ENCODE results near the gene USP17L20. TPM values are rescaled to one million over a fixed set of nuclear protein-coding genes. Genes with fewer than 3 reads are reported as not detected.
"Not testable (repeated sequence)": the region's sequence is repeated elsewhere in the genome, so short reads cannot be mapped to it uniquely, and the experiment has no call there.

The USP17L20 gene
- total RNA-seq (2016; rRNA removed; fragmentation: Illumina TruSeq; extraction: Trizol) (not detected in 2 replicates), polyA plus RNA-seq (2011; rRNA removed) (not detected in 2 replicates), polyA minus RNA-seq (2011; rRNA and poly(A)+ RNA removed; ENCODE audit: low replicate concordance) (not detected in 2 replicates), Bru-seq, nascent RNA (not detected), BruChase-seq, experiment 1, labeled RNA remaining after a 6-hour chase (not detected), BruChase-seq, experiment 2, labeled RNA remaining after a 2-hour chase (not detected)
- total RNA-seq (2016; cell fraction: cytosol; rRNA removed; fragmentation: Illumina TruSeq; extraction: Trizol; ENCODE audit: low read depth), result not detected in 2 replicates
- not detected in 2 replicates for total RNA-seq (2016; cell fraction: insoluble cytoplasmic fraction; rRNA removed; fragmentation: Illumina TruSeq; extraction: Trizol)
- not detected in 2 replicates for total RNA-seq (2016; cell fraction: membrane; rRNA removed; fragmentation: Illumina TruSeq; extraction: Trizol)
- total RNA-seq (2016; cell fraction: nucleus; rRNA removed; fragmentation: Illumina TruSeq; extraction: Trizol), result not detected in 2 replicates
- polyA plus RNA-seq (2011; cell fraction: cytosol; rRNA removed), result not detected in 2 replicates
- not detected in 2 replicates for polyA plus RNA-seq (2011; cell fraction: nucleus; rRNA removed)
- polyA plus RNA-seq (2012), result not detected in 2 replicates
- not detected in 2 replicates for polyA plus RNA-seq (2016; cell fraction: cytosol; fragmentation: Illumina TruSeq; extraction: Trizol; ENCODE audit: low read depth)
- not detected in 2 replicates for polyA plus RNA-seq (2016; cell fraction: insoluble cytoplasmic fraction; fragmentation: Illumina TruSeq; extraction: Trizol; ENCODE audit: low read depth)
- not detected in 2 replicates for polyA plus RNA-seq (2016; cell fraction: membrane; fragmentation: Illumina TruSeq; extraction: Trizol; ENCODE audit: low read depth)
- polyA plus RNA-seq (2016; cell fraction: nucleus; fragmentation: Illumina TruSeq; extraction: Trizol; ENCODE audit: insufficient read depth, low read depth), result not detected in 2 replicates
- not detected in 2 replicates for polyA minus RNA-seq (2011; cell fraction: cytosol; rRNA and poly(A)+ RNA removed)
- not detected in 2 replicates for polyA minus RNA-seq (2011; cell fraction: nucleus; rRNA and poly(A)+ RNA removed)
- long read RNA-seq, experiment 1, result 0 reads
- long read RNA-seq, experiment 2, result 0 reads

DNA sequence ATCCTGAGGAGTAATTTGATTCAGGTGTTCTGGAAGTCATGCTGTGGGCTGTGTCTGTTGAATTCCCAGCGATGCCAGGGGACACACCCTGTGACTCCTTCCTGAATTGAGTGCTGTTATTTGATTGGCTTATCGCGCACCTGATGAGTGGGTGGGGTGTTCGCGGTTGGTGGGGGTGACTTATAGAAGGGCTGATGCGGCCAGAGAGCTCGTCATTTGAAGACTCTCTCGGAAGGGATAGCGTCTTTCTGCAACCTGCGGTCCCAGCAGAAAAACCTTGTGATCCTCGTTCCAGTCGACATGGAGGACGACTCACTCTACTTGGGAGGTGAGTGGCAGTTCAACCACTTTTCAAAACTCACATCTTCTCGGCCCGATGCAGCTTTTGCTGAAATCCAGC is at the start of gene USP17L20:
TSS of gene USP17L20 (plus strand) at position 301 of the 400 bp plus-strand sequence. CDS start at position 301, 0 bp downstream.
- H3K4me3 ChIP-seq (replicated peaks in 1 of 3; ENCODE audit: insufficient read depth in 1 of 3, low read depth in 2 of 3, low read length in 3 of 3); in situ Hi-C loops (cut with HindIII; ENCODE audit: extremely low pct_ligation_motif_present, low pct_unique_long_range_greater_than_20kb); ATAC-seq; intact Hi-C loops (cut with micrococcal nuclease; ENCODE audit: unreplicated experiment); BruUV-seq (replicated peaks); H3K27ac ChIP-seq (ENCODE audit: extremely low read length, insufficient read depth, low read length); CTCF ChIA-PET (ENCODE audit: low intra/inter-chr PET ratio, low total read pairs); H4K20me1 ChIP-seq (ENCODE audit: insufficient read depth, low read length); H3K9me3 ChIP-seq (ENCODE audit: low read length); H3K79me2 ChIP-seq (ENCODE audit: insufficient read depth, low read length); H2AFZ ChIP-seq (ENCODE audit: low read length); H3K36me3 ChIP-seq (replicated peaks in 1 of 2; ENCODE audit: control insufficient read depth in 1 of 2, insufficient read depth in 2 of 2, low read length in 2 of 2); H3K4me1 ChIP-seq (ENCODE audit: insufficient read depth, low read length); H3K27me3 ChIP-seq (ENCODE audit: control insufficient read depth in 1 of 2, insufficient read depth in 2 of 2, low read length in 2 of 2); FAIRE-seq; DNase-seq (ENCODE audit: low spot score); H3K9ac ChIP-seq (ENCODE audit: insufficient read depth, low read depth, low read length); H3K4me2 ChIP-seq (ENCODE audit: low read depth, low read length); POLR2A ChIA-PET: not testable (repeated sequence)
- WGBS (ENCODE audit: low lambda C conversion rate), result no CpG with 5 or more reads among the region's 15 CpGs

DNA sequence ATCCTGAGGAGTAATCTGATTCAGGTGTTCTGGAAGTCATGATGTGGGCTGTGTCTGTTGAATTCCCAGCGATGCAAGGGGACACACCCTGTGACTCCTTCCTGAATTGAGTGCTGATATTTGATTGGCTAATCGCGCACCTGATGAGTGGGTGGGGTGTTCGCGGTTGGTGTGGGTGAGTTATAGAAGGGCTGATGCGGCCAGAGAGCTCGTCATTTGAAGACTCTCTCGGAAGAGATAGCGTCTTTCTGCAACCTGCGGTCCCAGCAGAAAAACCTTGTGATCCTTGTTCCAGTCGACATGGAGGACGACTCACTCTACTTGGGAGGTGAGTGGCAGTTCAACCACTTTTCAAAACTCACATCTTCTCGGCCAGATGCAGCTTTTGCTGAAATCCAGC is 47.6 kb upstream of the USP17L20 start, which contains the start of gene USP17L10:
TSS of gene USP17L10 (plus strand) at position 301 of the 400 bp plus-strand sequence. CDS start at position 301, 0 bp downstream.
- FAIRE-seq; POLR2A ChIA-PET; H3K4me3 ChIP-seq (replicated peaks in 1 of 3; ENCODE audit: insufficient read depth in 1 of 3, low read depth in 2 of 3, low read length in 3 of 3); H3K4me1 ChIP-seq (ENCODE audit: insufficient read depth, low read length); in situ Hi-C loops (cut with HindIII; ENCODE audit: extremely low pct_ligation_motif_present, low pct_unique_long_range_greater_than_20kb); intact Hi-C loops (cut with micrococcal nuclease; ENCODE audit: unreplicated experiment); H3K36me3 ChIP-seq (replicated peaks in 1 of 2; ENCODE audit: control insufficient read depth in 1 of 2, insufficient read depth in 2 of 2, low read length in 2 of 2); CTCF ChIA-PET (ENCODE audit: low intra/inter-chr PET ratio, low total read pairs); H3K9ac ChIP-seq (ENCODE audit: insufficient read depth, low read depth, low read length); BruUV-seq (replicated peaks); H3K4me2 ChIP-seq (ENCODE audit: low read depth, low read length); H4K20me1 ChIP-seq (ENCODE audit: insufficient read depth, low read length); DNase-seq (ENCODE audit: low spot score); H3K27me3 ChIP-seq (ENCODE audit: control insufficient read depth in 1 of 2, insufficient read depth in 2 of 2, low read length in 2 of 2); H3K27ac ChIP-seq (ENCODE audit: extremely low read length, insufficient read depth, low read length); H2AFZ ChIP-seq (ENCODE audit: low read length); ATAC-seq; H3K9me3 ChIP-seq (ENCODE audit: low read length); H3K79me2 ChIP-seq (ENCODE audit: insufficient read depth, low read length): not testable (repeated sequence)
- 75% methylated on average over 4 of the region's 13 CpGs for WGBS (ENCODE audit: low lambda C conversion rate)

GRCh38 chr4:9214701-9215100 is 43.2 kb upstream of the USP17L20 start:
- FAIRE-seq; H4K20me1 ChIP-seq (ENCODE audit: insufficient read depth, low read length); in situ Hi-C loops (cut with HindIII; ENCODE audit: extremely low pct_ligation_motif_present, low pct_unique_long_range_greater_than_20kb); H3K4me2 ChIP-seq (ENCODE audit: low read depth, low read length); H3K27me3 ChIP-seq (ENCODE audit: control insufficient read depth in 1 of 2, insufficient read depth in 2 of 2, low read length in 2 of 2); DNase-seq (ENCODE audit: low spot score); H3K4me3 ChIP-seq (replicated peaks in 1 of 3; ENCODE audit: insufficient read depth in 1 of 3, low read depth in 2 of 3, low read length in 3 of 3); H3K4me1 ChIP-seq (ENCODE audit: insufficient read depth, low read length); H3K9me3 ChIP-seq (ENCODE audit: low read length); H3K36me3 ChIP-seq (replicated peaks in 1 of 2; ENCODE audit: control insufficient read depth in 1 of 2, insufficient read depth in 2 of 2, low read length in 2 of 2); H3K27ac ChIP-seq (ENCODE audit: extremely low read length, insufficient read depth, low read length); BruUV-seq (replicated peaks); ATAC-seq; CTCF ChIA-PET (ENCODE audit: low intra/inter-chr PET ratio, low total read pairs); H3K9ac ChIP-seq (ENCODE audit: insufficient read depth, low read depth, low read length); H3K79me2 ChIP-seq (ENCODE audit: insufficient read depth, low read length); intact Hi-C loops (cut with micrococcal nuclease; ENCODE audit: unreplicated experiment); H2AFZ ChIP-seq (ENCODE audit: low read length); POLR2A ChIA-PET: not testable (repeated sequence)
- 41% methylated on average over 12 of the region's 14 CpGs for WGBS (ENCODE audit: low lambda C conversion rate)

DNA sequence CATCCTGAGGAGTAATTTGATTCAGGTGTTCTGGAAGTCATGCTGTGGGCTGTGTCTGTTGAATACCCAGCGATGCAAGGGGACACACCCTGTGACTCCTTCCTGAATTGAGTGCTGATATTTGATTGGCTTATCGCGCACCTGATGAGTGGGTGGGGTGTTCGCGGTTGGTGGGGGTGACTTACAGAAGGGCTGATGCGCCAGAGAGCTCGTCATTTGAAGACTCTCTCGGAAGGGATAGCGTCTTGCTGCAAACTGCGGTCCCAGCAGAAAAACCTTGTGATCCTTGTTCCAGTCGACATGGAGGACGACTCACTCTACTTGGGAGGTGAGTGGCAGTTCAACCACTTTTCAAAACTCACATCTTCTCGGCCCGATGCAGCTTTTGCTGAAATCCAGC is 42.8 kb upstream of the USP17L20 start, which contains the start of gene USP17L11:
TSS of gene USP17L11 (plus strand) at position 301 of the 400 bp plus-strand sequence. CDS start at position 301, 0 bp downstream.
- H4K20me1 ChIP-seq (ENCODE audit: insufficient read depth, low read length); H3K27me3 ChIP-seq (ENCODE audit: control insufficient read depth in 1 of 2, insufficient read depth in 2 of 2, low read length in 2 of 2); CTCF ChIA-PET (ENCODE audit: low intra/inter-chr PET ratio, low total read pairs); H3K4me1 ChIP-seq (ENCODE audit: insufficient read depth, low read length); intact Hi-C loops (cut with micrococcal nuclease; ENCODE audit: unreplicated experiment); H3K4me2 ChIP-seq (ENCODE audit: low read depth, low read length); H2AFZ ChIP-seq (ENCODE audit: low read length); H3K4me3 ChIP-seq (replicated peaks in 1 of 3; ENCODE audit: insufficient read depth in 1 of 3, low read depth in 2 of 3, low read length in 3 of 3); H3K36me3 ChIP-seq (replicated peaks in 1 of 2; ENCODE audit: control insufficient read depth in 1 of 2, insufficient read depth in 2 of 2, low read length in 2 of 2); in situ Hi-C loops (cut with HindIII; ENCODE audit: extremely low pct_ligation_motif_present, low pct_unique_long_range_greater_than_20kb); BruUV-seq (replicated peaks); POLR2A ChIA-PET; H3K9me3 ChIP-seq (ENCODE audit: low read length); DNase-seq (ENCODE audit: low spot score); FAIRE-seq; ATAC-seq; H3K27ac ChIP-seq (ENCODE audit: extremely low read length, insufficient read depth, low read length); H3K9ac ChIP-seq (ENCODE audit: insufficient read depth, low read depth, low read length); H3K79me2 ChIP-seq (ENCODE audit: insufficient read depth, low read length): not testable (repeated sequence)
- WGBS (ENCODE audit: low lambda C conversion rate), result 63% methylated on average over 10 of the region's 14 CpGs
